Astrocyte (in vitro differentiated cells and primary cell): ENCODE results near the gene HRCT1. TPM values are rescaled to one million over a fixed set of nuclear protein-coding genes. Genes with fewer than 3 reads are reported as not detected.
"Not testable (repeated sequence)": the region's sequence is repeated elsewhere in the genome, so short reads cannot be mapped to it uniquely, and the experiment has no call there.

Experiments
- DNase-seq: peaks from one replicate; pipeline ENCODE4 v3.0.0-alpha.2; 2010; ENCODE audit warnings: low read depth
- FAIRE-seq: peaks from 2 replicates; lab custom pipeline; 2011; peaks lifted over from hg19 to GRCh38; lab: Jason Lieb, UNC
- H2AFZ ChIP-seq: 2 replicates; pipeline ENCODE4 v1.6.0; 2012; ENCODE audit warnings: low read depth, low read length, inconsistent platforms
- H3K27ac ChIP-seq: 2 replicates; pipeline ENCODE4 v1.5.1; 2011; ENCODE audit warnings: low read depth, low read length, inconsistent platforms
- H3K27me3 ChIP-seq: 2 replicates; pipeline ENCODE4 v1.6.0; 2011; ENCODE audit warnings: low read length, inconsistent platforms; ENCODE audit not compliant: insufficient read depth
- H3K36me3 ChIP-seq: 2 replicates; pipeline ENCODE4 v1.5.1; 2011; ENCODE audit warnings: low read length, inconsistent platforms; ENCODE audit not compliant: insufficient read depth
- H3K4me1 ChIP-seq: 2 replicates; pipeline ENCODE4 v1.5.1; 2011; ENCODE audit warnings: low read length, inconsistent platforms; ENCODE audit not compliant: insufficient read depth
- H3K4me2 ChIP-seq: 2 replicates; pipeline ENCODE4 v1.6.0; 2012; ENCODE audit warnings: low read length, inconsistent platforms
- H3K4me3 ChIP-seq: 2 replicates; pipeline ENCODE4 v1.5.1; 2011; ENCODE audit warnings: low read depth, mild to moderate bottlenecking, low read length, inconsistent platforms; ENCODE audit not compliant: insufficient read depth
- H3K79me2 ChIP-seq: 2 replicates; pipeline ENCODE4 v1.6.0; 2012; ENCODE audit warnings: mild to moderate bottlenecking, low read length, inconsistent platforms; ENCODE audit not compliant: insufficient read depth
- H3K9ac ChIP-seq: 2 replicates; pipeline ENCODE4 v1.6.0; 2012; ENCODE audit warnings: mild to moderate bottlenecking, low read length, inconsistent platforms
- H3K9me3 ChIP-seq: 2 replicates; pipeline ENCODE4 v1.5.1; 2012; ENCODE audit warnings: low read depth, mild to moderate bottlenecking, low read length, inconsistent platforms; ENCODE audit not compliant: insufficient read depth
- H4K20me1 ChIP-seq: 2 replicates; pipeline ENCODE4 v1.6.0; 2012; ENCODE audit warnings: low read length, inconsistent platforms; ENCODE audit not compliant: insufficient read depth
- H3K27ac Mint-ChIP-seq: one replicate; pipeline ENCODE4 v1.8.0; 2021; ENCODE audit warnings: mild to moderate bottlenecking, mixed read lengths; ENCODE audit not compliant: unreplicated experiment
- H3K27me3 Mint-ChIP-seq: one replicate; pipeline ENCODE4 v1.8.0; 2021; ENCODE audit warnings: low read depth, mixed read lengths; ENCODE audit not compliant: unreplicated experiment
- H3K36me3 Mint-ChIP-seq: one replicate; pipeline ENCODE4 v1.8.0; 2021; ENCODE audit warnings: low read depth, mixed read lengths; ENCODE audit not compliant: unreplicated experiment
- H3K4me1 Mint-ChIP-seq: one replicate; pipeline ENCODE4 v1.8.0; 2021; ENCODE audit warnings: low read depth, mixed read lengths; ENCODE audit not compliant: unreplicated experiment
- H3K4me3 Mint-ChIP-seq: one replicate; pipeline ENCODE4 v1.8.0; 2021; ENCODE audit warnings: mild to moderate bottlenecking, moderate library complexity, mixed read lengths; ENCODE audit not compliant: unreplicated experiment
- H3K9me3 Mint-ChIP-seq: one replicate; pipeline ENCODE4 v1.8.0; 2021; ENCODE audit warnings: mild to moderate bottlenecking, mixed read lengths; ENCODE audit not compliant: unreplicated experiment
- EZH2 ChIP-seq: IDR thresholded peaks from 2 replicates; pipeline ENCODE4 v1.6.1; 2012; ENCODE audit warnings: mild to moderate bottlenecking, low read length, inconsistent platforms; ENCODE audit not compliant: insufficient read depth
- total RNA-seq: library from RNA; stranded (reverse); gene quantifications from 2 replicates; pipeline ENCODE4 v1.2.1, GENCODE V29; 2021
- TF ChIP-seq, protein P1 (sequence below): IDR thresholded peaks from 2 replicates; pipeline ENCODE4 v1.5.1; 2011; ENCODE audit warnings: low read depth, mild to moderate bottlenecking, inconsistent platforms, low read length, moderate library complexity; ENCODE audit not compliant: insufficient read depth

The HRCT1 gene
- total RNA-seq, 1 donor from 2014 or later = 0.39 TPM

DNA sequence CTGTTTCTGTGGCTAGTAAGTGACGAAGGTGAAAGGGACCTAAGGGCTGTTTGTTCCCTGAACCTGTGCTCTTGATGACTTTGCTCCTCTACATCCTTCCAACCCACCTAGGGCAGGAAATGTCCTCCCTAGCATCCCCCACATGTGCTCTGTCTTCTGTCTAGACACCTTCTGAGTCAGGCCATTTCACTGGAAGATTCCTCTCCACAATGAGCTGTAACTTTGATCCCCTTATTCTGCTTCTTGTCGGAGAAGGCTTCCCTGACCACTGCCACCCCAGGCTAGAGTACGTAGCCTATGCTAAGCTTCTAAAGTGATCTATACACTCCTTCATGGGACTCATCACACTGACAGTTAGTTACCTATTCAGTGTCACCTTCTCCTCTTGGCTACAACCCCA is 25.0 kb downstream of the HRCT1 start:
- H3K36me3 ChIP-seq = no peaks in the 10 kb centered on the region
- no peak overlapping the region for H3K27ac ChIP-seq
- H2AFZ ChIP-seq = peak overlapping the region; percentile 35
- H3K9ac ChIP-seq = no peak overlapping the region
- peak; percentile 37 for DNase-seq
- no peaks in the 10 kb centered on the region for H3K9me3 ChIP-seq
- no peaks in the 10 kb centered on the region for H3K9me3 Mint-ChIP-seq
- H3K4me1 Mint-ChIP-seq = peaks cover 15% of the 10 kb centered on the region
- no peaks in the 10 kb centered on the region for H3K36me3 Mint-ChIP-seq
- no peak overlapping the region for H3K27ac Mint-ChIP-seq
- no peak for TF ChIP-seq EZH2
- TF ChIP-seq, protein P1, sequence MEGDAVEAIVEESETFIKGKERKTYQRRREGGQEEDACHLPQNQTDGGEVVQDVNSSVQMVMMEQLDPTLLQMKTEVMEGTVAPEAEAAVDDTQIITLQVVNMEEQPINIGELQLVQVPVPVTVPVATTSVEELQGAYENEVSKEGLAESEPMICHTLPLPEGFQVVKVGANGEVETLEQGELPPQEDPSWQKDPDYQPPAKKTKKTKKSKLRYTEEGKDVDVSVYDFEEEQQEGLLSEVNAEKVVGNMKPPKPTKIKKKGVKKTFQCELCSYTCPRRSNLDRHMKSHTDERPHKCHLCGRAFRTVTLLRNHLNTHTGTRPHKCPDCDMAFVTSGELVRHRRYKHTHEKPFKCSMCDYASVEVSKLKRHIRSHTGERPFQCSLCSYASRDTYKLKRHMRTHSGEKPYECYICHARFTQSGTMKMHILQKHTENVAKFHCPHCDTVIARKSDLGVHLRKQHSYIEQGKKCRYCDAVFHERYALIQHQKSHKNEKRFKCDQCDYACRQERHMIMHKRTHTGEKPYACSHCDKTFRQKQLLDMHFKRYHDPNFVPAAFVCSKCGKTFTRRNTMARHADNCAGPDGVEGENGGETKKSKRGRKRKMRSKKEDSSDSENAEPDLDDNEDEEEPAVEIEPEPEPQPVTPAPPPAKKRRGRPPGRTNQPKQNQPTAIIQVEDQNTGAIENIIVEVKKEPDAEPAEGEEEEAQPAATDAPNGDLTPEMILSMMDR = no peak
- no peak overlapping the region for H3K4me3 ChIP-seq
- peaks cover 11% of the 10 kb centered on the region for H3K4me1 ChIP-seq
- no peaks in the 10 kb centered on the region for H3K27me3 ChIP-seq
- H3K27me3 Mint-ChIP-seq = no peaks in the 10 kb centered on the region
- H3K79me2 ChIP-seq = no peaks in the 10 kb centered on the region
- H3K4me2 ChIP-seq = no peak overlapping the region
- no peak overlapping the region for H3K4me3 Mint-ChIP-seq
- FAIRE-seq = peak; percentile 69
- no peaks in the 10 kb centered on the region for H4K20me1 ChIP-seq

DNA sequence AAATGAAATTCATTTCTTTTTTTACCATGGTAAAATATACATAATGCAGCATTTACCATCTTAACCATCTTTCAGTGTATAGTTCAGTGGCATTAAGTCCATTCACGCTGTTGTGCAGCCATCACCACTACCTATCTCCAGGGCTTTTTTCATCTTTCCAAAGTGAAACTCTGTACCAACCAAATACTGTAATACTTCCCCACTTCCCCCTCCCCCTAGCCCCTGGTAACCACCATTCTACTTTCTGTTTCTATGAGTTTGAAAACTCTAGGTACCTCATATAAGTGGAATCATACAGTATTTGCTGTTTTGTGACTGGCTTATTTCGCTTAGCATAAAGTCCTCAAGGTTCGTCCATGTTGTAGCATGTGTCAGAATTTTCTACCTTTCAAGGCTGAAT is 26.7 kb downstream of the HRCT1 start:
- FAIRE-seq = no peak
- Mint-ChIP-seq H3K36me3 (no peaks in the 10 kb centered on the region), H3K27me3 (no peaks in the 10 kb centered on the region), H3K4me3 (no peak overlapping the region), H3K4me1 (peaks cover 22% of the 10 kb centered on the region), H3K9me3 (no peaks in the 10 kb centered on the region), H3K27ac (no peak overlapping the region)
- Histone ChIP-seq H3K4me1 (peaks cover 28% of the 10 kb centered on the region), H3K9me3 (no peaks in the 10 kb centered on the region), H3K27ac (no peak overlapping the region), H3K4me3 (no peak overlapping the region), H3K4me2 (no peak overlapping the region), H3K27me3 (no peaks in the 10 kb centered on the region), H3K9ac (no peak overlapping the region), H3K36me3 (no peaks in the 10 kb centered on the region), H2AFZ (no peak overlapping the region), H3K79me2 (no peaks in the 10 kb centered on the region), H4K20me1 (no peaks in the 10 kb centered on the region)
- TF ChIP-seq, protein P1 = no peak
- TF ChIP-seq EZH2 = no peak
- no peak for DNase-seq

DNA sequence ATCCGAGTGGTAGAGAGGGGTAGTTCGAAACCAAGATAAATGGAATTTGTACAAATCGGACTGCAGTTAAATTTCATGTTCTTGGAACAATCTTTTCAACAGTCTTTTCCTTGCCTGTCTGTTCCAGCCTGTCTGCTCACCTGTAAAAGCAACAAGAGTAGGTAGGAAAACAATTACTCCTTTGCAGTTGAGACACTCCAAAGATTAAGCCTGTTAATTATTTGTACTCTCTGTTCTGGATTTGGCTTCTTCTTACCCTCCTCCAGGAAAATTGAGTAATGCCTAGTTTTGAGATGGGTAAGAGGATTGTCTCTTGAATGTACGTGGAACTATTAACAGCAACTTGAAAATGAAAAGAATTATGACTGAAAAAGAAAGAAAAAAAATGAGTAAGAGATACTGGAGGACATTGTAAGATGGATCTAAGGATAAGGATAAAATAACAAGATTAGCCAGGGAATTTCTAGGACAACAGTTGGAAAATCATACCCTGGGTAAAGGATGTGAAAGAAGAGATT is 27.6 kb downstream of the HRCT1 start:
- peak; percentile 59 for FAIRE-seq
- Histone ChIP-seq H3K9me3 (no peaks in the 10 kb centered on the region), H3K36me3 (no peaks in the 10 kb centered on the region), H3K4me1 (peaks cover 28% of the 10 kb centered on the region), H2AFZ (no peak overlapping the region), H3K27ac (no peak overlapping the region), H3K79me2 (no peaks in the 10 kb centered on the region), H4K20me1 (no peaks in the 10 kb centered on the region), H3K9ac (no peak overlapping the region), H3K4me3 (no peak overlapping the region), H3K27me3 (no peaks in the 10 kb centered on the region), H3K4me2 (no peak overlapping the region)
- Mint-ChIP-seq H3K36me3 (no peaks in the 10 kb centered on the region), H3K9me3 (no peaks in the 10 kb centered on the region), H3K27ac (no peak overlapping the region), H3K4me1 (peaks cover 22% of the 10 kb centered on the region), H3K4me3 (no peak overlapping the region), H3K27me3 (no peaks in the 10 kb centered on the region)
- TF ChIP-seq, protein P1 = no peak
- TF ChIP-seq EZH2 = no peak
- DNase-seq = no peak

DNA sequence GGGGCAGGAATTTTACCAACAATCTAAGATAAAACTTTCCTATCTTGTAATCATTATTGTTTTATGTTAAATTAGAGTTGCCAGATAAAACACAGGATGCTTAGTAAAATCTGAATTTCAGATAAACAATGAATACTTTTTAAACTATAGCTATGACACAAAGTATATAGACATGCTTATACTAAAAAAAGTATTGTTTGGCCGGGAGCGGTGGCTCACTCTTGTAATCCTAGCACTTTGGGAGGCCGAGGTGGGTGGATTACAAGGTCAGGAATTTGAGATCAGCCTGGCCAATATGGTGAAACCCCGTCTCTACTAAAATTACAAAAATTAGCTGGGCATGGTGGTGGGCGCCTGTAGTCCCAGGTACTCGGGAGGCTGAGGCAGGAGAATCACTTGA is 28.1 kb downstream of the HRCT1 start:
- H3K4me3 ChIP-seq, H3K27ac Mint-ChIP-seq, H3K79me2 ChIP-seq, H3K27ac ChIP-seq, H3K36me3 Mint-ChIP-seq, H3K27me3 Mint-ChIP-seq, H3K4me3 Mint-ChIP-seq, H2AFZ ChIP-seq, H3K9me3 ChIP-seq, H3K36me3 ChIP-seq, H4K20me1 ChIP-seq, H3K4me2 ChIP-seq, FAIRE-seq, DNase-seq, H3K9ac ChIP-seq, H3K9me3 Mint-ChIP-seq, H3K27me3 ChIP-seq: not testable (repeated sequence)
- peaks cover 22% of the 10 kb centered on the region for H3K4me1 Mint-ChIP-seq
- peaks cover 28% of the 10 kb centered on the region for H3K4me1 ChIP-seq
